Fibroblast of skin of scalp (primary cell): ENCODE results near the gene ETV7. TPM values are rescaled to one million over a fixed set of nuclear protein-coding genes. Genes with fewer than 3 reads are reported as not detected.
"Not testable (repeated sequence)": the region's sequence is repeated elsewhere in the genome, so short reads cannot be mapped to it uniquely, and the experiment has no call there.

ENCODE experiments used
- DNase-seq: peaks from one replicate; pipeline ENCODE4 v3.0.0-alpha.2; 2013
- polyA plus RNA-seq, 2 experiments: library from polyadenylated mRNA; unstranded; fragments of 120-200 nt; gene quantifications; one replicate each; pipeline ENCODE4 v1.2.1, GENCODE V29; 2013; ENCODE audit not compliant: insufficient read length in 2 of 2

The ETV7 gene
- 0.19 TPM for polyA plus RNA-seq (2013, experiment 1 of 2; ENCODE audit: insufficient read length)
- polyA plus RNA-seq (2013, experiment 2 of 2; ENCODE audit: insufficient read length) = 0.23 TPM

- DNase-seq = no peak
Measured at GRCh38 chr6:36387440-36388303, at the start of gene ETV7. Gene ETV7 (minus strand): TSS chr6:36387669. CDS start chr6:36387541, 128 bp downstream.

DNA sequence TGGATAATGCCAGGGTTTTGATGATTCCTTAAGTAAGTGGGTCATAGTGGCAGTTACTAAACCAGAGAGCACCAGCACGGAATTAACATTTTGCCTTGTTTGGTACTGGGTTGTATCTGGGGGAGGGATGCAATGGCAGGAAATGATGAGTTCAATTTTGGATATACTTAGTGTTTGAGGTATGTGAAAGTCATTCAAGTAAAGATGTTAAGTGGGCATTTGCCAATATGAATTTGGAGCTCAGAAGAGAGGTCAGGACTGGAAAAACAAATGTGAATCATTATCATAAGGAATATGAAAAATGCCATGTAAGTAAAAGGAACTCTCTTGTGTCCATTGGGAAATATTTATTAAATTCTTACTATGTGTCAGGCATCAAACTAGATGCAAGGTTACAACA lies 49.0 kb upstream of the ETV7 start:
- DNase-seq = peak; percentile 94

DNA sequence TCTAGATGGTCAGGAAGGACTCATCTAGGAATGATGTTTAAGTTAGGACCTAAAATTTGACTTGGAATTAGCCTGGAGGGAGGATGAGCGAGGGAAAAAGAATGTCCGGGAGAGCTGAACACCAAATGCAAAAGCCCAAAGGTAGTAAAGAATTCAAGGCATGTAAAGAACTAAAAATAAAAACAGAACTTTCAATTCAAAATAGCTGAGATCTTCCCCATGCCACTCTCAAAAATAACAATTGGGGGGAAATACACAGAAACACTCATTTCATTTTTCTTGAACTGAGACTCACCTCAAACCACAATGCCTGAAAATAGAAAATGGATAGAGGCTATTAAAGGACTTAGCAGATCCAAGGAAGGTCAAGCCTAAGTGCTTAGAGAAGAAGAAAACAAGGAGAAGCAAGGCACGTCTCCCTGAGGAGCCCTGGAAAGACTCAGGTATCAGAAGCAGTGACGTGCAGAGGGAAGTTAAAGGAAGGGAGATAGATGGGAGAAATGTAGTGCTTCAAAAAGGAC lies 44.7 kb upstream of the ETV7 start:
- DNase-seq = peak; percentile 89

DNA sequence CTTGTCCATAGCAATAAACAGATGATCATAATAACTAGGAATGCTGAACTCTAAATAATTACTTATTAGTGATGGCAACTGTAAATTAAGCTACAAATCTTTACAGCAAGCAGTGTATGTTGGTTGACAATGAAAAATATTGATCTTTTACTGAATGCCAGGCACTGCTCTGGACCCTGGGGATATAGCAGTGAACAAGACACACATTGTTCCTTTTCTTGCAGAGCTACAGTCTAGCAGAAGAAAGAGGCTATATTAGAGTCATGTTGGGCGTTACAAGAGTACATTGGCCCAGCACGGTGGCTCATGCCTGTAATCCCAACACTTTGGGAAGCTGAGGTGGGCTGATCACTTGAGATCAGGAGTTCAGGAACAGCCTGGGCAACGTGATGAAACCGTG lies 43.7 kb upstream of the ETV7 start:
- no peak for DNase-seq

- peak; percentile 60 for DNase-seq
Measured at GRCh38 chr6:36430351-36430750, 42.9 kb upstream of the ETV7 start.

GRCh38 chr6:36428911-36429310 lies 41.4 kb upstream of the ETV7 start:
- no peak for DNase-seq

DNA sequence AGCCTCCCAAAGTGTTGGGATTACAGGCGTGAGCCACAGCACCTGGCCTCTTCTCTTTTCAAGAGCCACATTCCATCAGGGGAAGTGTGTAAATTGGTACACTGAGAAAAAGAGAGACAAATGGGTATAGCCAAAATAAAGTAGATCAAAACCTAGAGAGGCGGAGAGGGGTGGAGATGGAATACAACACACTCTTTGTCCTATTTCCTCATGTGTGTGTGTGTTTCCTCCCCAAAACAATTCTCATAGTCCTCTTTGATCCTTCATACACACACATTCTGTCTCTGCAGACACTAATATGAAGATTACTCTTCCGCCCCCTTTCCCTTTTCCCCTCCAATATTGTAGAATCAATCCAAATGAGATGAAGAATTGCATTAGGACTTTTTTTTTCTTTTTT lies 39.2 kb upstream of the ETV7 start:
- DNase-seq = no peak

DNA sequence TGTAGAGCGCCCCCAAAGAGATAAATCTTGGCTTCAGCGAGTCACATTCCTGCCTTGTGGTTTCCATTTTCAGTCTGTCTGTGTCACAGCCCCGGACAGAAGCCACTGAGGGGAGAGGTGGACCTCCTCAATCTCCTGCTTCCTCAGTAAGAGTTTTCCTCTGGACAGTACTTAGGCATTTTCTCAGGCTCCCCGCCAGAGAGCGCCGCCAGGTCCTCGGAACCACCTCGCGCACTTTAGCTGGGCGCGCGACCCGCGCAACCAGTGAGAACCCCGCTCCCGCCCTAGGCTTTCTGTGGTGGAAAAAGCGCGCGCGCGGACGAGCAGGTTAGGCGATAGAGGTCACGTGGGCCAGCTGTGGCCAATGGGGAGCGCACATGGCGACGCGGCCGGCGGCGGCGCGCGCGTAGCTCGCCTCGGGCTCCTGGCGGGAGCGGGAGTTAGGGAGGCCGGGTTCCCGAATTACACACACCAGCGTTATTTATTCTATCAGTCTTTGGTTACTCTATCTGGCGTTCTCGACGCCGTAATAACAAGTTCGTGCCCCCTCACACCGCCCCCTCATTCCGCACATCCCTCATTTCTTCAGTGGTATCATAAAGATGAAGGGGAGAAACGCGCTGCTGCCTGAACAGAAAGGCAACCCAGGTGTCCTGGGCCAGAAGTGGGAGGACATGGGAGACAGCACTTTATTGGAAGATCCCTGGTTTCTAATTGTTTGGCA lies 35.8 kb upstream of the ETV7 start:
- peak; percentile 99 for DNase-seq

DNA sequence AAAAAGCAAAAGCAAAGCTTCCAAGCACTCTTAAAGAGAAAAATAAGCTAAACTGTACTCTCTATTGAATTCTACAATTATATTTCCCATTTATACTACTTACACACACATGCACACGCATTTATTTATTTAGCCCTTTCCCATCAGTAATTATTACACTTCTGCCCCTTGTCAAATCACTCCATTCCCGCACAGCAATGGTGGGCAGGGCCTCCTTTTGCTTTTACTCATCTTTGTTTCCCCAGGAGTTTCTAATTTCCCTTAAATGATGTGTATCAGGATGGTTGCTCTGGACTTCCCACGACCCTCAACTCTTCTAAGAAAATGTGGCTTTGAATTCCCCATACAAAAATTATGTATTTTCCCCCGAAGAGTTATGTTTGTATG lies 35.2 kb upstream of the ETV7 start:
- DNase-seq = no peak

DNA sequence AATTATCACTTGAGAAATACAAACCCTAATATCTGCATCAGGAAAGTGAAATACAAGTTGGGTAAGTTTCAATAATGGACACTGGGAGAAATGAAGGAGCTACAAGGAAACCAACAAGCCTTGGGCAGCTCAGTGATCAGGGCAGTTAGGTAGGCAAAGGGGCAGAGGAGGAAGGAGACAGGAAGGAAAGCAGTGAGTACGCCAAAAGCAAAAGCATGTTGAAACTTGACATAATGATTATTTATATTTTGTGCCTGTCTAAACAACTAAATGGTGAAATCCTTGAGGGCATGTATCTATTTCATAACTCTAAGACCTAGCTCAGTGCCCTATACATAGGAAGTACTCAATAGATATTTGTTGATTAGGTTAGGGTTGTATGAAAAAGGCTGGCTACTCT lies 31.8 kb upstream of the ETV7 start:
- DNase-seq = no peak

DNA sequence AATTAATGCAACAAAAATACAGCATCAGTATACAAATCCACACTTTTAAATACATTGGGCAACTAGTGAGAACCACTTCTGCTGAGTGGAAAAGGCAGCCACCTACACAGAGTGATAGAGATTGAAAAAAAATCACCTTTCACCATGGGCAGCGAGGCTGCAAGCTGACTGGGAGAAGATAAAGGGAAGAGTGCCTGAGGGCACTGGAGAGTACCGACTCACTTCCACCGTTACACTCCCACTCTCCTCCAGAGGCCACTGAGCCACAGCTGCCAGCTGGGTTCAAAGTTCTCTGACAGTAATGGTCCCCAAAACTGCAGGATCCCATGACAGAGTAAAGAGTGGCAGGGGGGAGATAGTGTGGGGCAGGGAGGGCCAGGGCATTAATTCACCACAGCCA lies 31.1 kb upstream of the ETV7 start:
- no peak for DNase-seq

GRCh38 chr6:36414481-36414880 lies 27.0 kb upstream of the ETV7 start:
- peak; percentile 36 for DNase-seq

DNA sequence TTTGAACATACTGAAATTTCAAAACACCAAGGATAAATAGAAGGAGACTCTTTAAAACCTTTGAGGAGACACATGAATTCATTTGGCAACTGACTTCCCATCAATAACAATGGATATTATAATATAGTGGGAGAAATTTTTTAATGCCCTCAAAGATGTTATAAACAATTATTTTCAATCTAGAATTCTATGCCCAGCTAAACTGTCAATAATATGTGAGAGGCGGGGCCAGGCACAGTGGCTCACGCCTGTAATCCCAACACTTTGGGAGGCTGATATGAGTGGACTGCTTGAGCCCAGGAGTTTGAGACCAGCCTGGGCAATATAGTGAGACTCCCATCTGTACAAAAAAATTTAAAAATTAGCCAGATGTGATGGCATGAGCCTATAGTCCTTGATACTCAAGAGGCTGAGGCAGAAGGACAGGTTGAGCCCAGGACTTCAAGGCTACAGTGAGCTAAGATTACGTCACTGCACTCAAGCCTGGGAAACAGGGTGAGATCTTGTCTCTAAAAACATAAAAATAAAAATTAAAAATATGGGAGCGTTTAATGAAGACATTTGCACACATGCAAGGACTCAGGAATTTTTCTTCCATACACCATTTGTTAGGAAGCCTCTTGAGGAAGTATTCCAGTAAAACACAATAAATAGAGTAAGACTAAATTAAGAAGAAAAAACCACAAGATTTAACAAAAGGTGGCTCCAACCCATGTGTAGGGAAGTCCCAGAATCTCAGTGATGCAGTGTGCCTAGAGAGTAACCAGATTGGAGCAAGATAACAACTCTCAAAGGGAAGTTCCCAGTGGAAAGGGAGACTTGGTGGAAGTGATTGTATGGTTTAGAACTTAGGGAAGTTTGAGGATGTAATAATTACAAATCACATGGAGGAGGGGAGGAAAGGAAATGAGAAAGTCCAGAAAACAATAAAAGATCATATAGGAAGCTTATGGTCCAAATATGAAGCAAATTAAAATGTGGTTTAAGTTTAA lies 26.3 kb upstream of the ETV7 start:
- no peak for DNase-seq

- DNase-seq = not testable (repeated sequence)
Measured at GRCh38 chr6:36409718-36410117, 22.2 kb upstream of the ETV7 start.

- DNase-seq = no peak
Measured at GRCh38 chr6:36404164-36404563, 16.7 kb upstream of the ETV7 start.

- DNase-seq = no peak
Measured at GRCh38 chr6:36402481-36402880, 15.0 kb upstream of the ETV7 start.

DNA sequence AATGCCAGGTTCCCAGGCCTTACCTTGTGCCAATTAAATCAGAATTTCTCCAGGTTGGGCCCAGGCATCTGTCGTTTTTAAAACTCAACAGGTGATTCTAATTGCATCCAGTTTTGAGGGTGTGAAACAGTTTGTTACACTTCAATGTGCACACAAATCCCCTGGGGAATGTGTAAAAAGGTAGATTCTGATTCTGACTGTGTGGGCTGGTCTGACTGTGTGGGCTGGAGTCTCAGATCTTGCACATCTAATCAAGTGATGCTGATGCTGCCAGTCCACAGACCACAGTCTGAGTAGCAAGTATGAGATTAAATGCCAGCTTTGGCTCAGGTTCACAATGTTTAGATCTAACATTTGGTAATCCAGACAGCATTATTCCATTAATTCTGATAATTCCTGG lies 12.5 kb upstream of the ETV7 start:
- no peak for DNase-seq

GRCh38 chr6:36392621-36393020 lies 5.2 kb upstream of the ETV7 start:
- DNase-seq = no peak

GRCh38 chr6:36389353-36389752 lies 1.9 kb upstream of the ETV7 start:
- no peak for DNase-seq

DNA sequence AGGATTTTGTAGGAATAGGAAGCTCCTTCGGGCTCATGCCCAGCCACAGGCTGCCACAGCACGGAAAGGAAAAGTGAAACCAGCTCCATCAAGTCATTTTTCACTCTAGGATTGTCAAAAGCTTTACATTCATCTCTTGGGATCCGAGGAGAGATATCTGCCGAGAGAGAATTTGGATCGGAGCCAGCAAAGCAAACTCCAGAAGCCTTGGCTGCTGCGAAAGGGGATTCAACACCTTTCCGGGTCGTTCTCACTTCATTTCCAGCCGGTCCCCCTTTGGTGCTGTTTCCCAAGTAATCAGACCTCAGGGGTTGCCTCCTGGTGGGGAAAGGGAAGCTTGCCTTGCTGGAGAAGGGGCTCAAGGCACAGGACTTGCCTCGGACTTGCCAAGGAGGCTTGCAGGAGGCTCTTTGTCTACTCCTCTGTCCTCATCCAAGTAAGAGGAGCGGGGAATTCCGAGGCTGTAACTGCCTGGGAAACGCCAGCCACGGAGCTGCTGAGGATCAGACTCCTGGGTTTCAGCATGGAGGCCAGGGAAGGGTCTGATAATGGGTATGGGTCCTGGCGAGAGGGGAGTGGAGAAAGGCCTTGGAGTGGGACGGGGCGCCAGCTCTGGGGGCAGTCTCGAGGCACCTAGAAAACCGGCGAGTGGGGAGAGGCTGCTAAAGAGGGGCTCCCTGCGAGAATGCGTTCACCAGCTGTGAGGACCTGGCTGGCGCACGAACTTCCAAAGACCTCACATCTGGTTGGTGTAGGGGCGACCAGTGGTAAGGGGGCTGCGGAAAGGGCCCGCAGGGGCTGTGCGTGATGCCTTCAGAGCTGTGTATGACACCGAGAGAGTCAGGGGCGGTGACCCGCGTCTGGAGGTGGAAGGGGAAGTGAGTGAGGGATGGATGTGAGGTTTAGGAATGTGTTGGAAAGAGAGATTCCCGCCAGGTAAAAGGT lies 702 bp downstream of the ETV7 start:
- peak; percentile 69 for DNase-seq

DNA sequence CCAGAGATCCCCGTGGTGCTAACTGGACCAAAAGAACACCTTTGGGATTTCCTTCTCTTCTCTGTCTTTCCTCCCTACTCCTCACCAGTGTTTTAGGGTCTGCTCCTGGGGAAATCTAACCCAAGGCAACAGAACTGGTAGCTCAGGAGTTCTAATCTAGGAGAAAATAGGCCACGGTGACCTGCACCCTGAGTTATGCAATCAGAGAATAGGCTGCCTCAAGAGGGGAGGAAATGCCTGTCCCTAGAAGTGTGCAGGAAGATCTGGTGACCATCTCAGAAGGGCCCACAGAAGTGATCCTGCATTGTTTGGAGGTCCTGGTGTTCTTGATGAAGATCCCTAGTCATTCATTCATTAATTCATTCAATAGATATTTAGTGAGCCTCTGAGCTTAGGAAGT lies 3.4 kb downstream of the ETV7 start:
- no peak for DNase-seq
